Psoas muscle (tissue), 8 donors: ENCODE data around the gene LYZL6. TPM values are rescaled to one million over a fixed set of nuclear protein-coding genes. Genes with fewer than 3 reads are reported as not detected.

ENCODE experiments used
- ATAC-seq, 4 donors: fragments of 200-7000 bp; cut with Tn5 transposase; one replicate each; pipeline ENCODE4 v1.9.1; 2020; ENCODE audit warnings: moderate library complexity in 3 of 4, mild to moderate bottlenecking in 2 of 4
- DNase-seq, 2 donors: peaks; one replicate each; pipeline ENCODE4 v3.0.0-alpha.2; 2020
- H3K27ac ChIP-seq: fragments of 200-600 bp; one replicate; pipeline ENCODE4 v1.8.0; 2022
- H3K27me3 ChIP-seq, 3 donors: fragments of 200-600 bp in 1 of 3; one replicate each; pipeline versions ENCODE4 v1.6.1 to v1.8.0; 2013 to 2022; ENCODE audit warnings: low read length in 2 of 3, mild to moderate bottlenecking in 2 of 3, moderate library complexity in 1 of 3; ENCODE audit not compliant: insufficient read depth in 3 of 3
- H3K36me3 ChIP-seq, 2 donors: fragments of 200-600 bp in 1 of 2; one replicate each; pipeline versions ENCODE4 v1.6.1 to v1.8.0; 2013 to 2022; ENCODE audit warnings: low read depth in 1 of 2, mild to moderate bottlenecking in 1 of 2, moderate library complexity in 1 of 2; ENCODE audit not compliant: insufficient read depth in 1 of 2
- H3K4me1 ChIP-seq: fragments of 200-600 bp; one replicate; pipeline ENCODE4 v1.8.0; 2022
- H3K4me3 ChIP-seq: fragments of 200-600 bp; one replicate; pipeline ENCODE4 v1.8.0; 2022; ENCODE audit warnings: mild to moderate bottlenecking
- H3K9me3 ChIP-seq: fragments of 200-600 bp; one replicate; pipeline ENCODE4 v1.8.0; 2022
- CTCF ChIP-seq: fragments of 200-600 bp; IDR thresholded peaks from one replicate; pipeline ENCODE4 v1.8.0; 2022; ENCODE audit warnings: antibody characterized with exemption
- WGBS, 3 donors: extraction: QIAGEN DNeasy Blood & Tissue Kit; methylation state at CpG; one replicate each; pipeline versions ENCODE4 v1.1.6 to v1.1.7; 2013; 5-methylcytosine and 5-hydroxymethylcytosine counted together
- intact Hi-C, 2 donors: fragments of 100-400 bp; cut with DNase I; formaldehyde crosslinking; loops; one replicate each; pipeline versions ENCODE4 v1.11.0 to v1.14.2; 2022
- polyA plus RNA-seq, 3 donors: library from polyadenylated mRNA; stranded (reverse); fragments of 200-250 nt; gene quantifications; one replicate each; pipeline ENCODE4 v1.2.3, GENCODE V29; 2013
- total RNA-seq, 4 donors: library from RNA; stranded (reverse); fragmentation: NEBNext Ultra II Directional in 2 of 4; extraction: Animal tissue kit (Norgen Biotek cat#: 25700) in 2 of 4; gene quantifications; one replicate each; pipeline versions ENCODE4 v1.2.1 to v1.2.4, GENCODE V29; 2021 to 2023
- donor health status: healthy with polysubstance abuse.
- donor health status: DM: no; HTN: no; CAD: no; lungs with moderate emphysema.
- donor health status: Bipolar disorder and iron deficiency.
- donor health status: healthy.
- donor health status: DM: yes; HTN: yes; CAD: no.
- donor health status: DM: no; HTN: no; CAD: no.
- donor health status: DM: no; HTN: no; CAD: no.
- donor health status: DM: yes; HTN: yes; CAD: no.

LYZL6 gene
- total and polyA plus RNA-seq, 7 donors: not detected

- no peak for DNase-seq
These were observed 53.4 kb downstream of the LYZL6 start for GRCh38 chr17:35889818-35890773.

GRCh38 chr17:35889241-35889640 lies 54.3 kb downstream of the LYZL6 start:
- intact Hi-C loops: no loop called here
- Histone ChIP-seq H3K36me3 (no peaks in the 10 kb centered on the region), H3K9me3 (no peaks in the 10 kb centered on the region), H3K27me3 (no peaks in the 10 kb centered on the region), H3K27ac (no peak overlapping the region), H3K4me1 (no peaks in the 10 kb centered on the region), H3K4me3 (no peak overlapping the region)
- DNase-seq (no peak), ATAC-seq (no peak)
- WGBS, 3 donors: 82 to 89% (median 85%) methylated on average over 2 of the region's 2 CpGs
- no peak for TF ChIP-seq CTCF

More at GRCh38 chr17:35889818-35890773, 53.4 kb downstream of the LYZL6 start:
- H3K4me3 ChIP-seq: no peak overlapping the region
- no peaks in the 10 kb centered on the region for H3K9me3 ChIP-seq
- no peak overlapping the region for H3K27ac ChIP-seq
- H3K4me1 ChIP-seq: no peaks in the 10 kb centered on the region
- no peak for TF ChIP-seq CTCF
- no peaks in the 10 kb centered on the region for H3K27me3 ChIP-seq
- H3K36me3 ChIP-seq: no peaks in the 10 kb centered on the region
- 61 to 83% (median 75%) methylated on average over 2 of the region's 2 CpGs for WGBS, 3 donors
- ATAC-seq: no peak
- intact Hi-C loops: no loop called here

Other genes with a start within 250 kb of the LYZL6 start
- 10 to 100 TPM in 1 of 4 donors, 1 to 10 TPM in 3; 5.3 to 10.1 (median 6.9) TPM for gene RASL10B, start 212.1 kb downstream of the LYZL6 start, total RNA-seq
- gene RASL10B, start 212.1 kb downstream of the LYZL6 start, polyA plus RNA-seq: 10 to 100 TPM in 1 of 3 donors, 1 to 10 TPM in 2; 3.4 to 10.7 (median 6.6) TPM
- under 1 TPM in 3 of 4 donors, not detected in 1; 0.09 to 0.27 (median 0.10) TPM for gene GAS2L2, start 190.5 kb downstream of the LYZL6 start, total RNA-seq
- gene GAS2L2, start 190.5 kb downstream of the LYZL6 start, polyA plus RNA-seq: under 1 TPM; 0.04 to 0.19 (median 0.15) TPM
- gene C17orf50, start 182.8 kb downstream of the LYZL6 start, total RNA-seq: not detected
- under 1 TPM in 1 of 3 donors, not detected in 2; 0.08 TPM for gene C17orf50, start 182.8 kb downstream of the LYZL6 start, polyA plus RNA-seq
- gene MMP28, start 148.1 kb downstream of the LYZL6 start, total RNA-seq: 1 to 10 TPM in 1 of 4 donors, under 1 TPM in 3; 0.61 to 5.5 (median 0.70) TPM
- gene MMP28, start 148.1 kb downstream of the LYZL6 start, polyA plus RNA-seq: 1 to 10 TPM; 1.7 to 3.7 (median 2.1) TPM
- gene TAF15, start 134.2 kb downstream of the LYZL6 start, total RNA-seq: 100 to 1,000 TPM; 101 to 141 (median 125) TPM
- gene TAF15, start 134.2 kb downstream of the LYZL6 start, polyA plus RNA-seq: 100 to 1,000 TPM in 1 of 3 donors, 10 to 100 TPM in 2; 51.9 to 105 (median 65.2) TPM
- gene HEATR9, start 74.8 kb downstream of the LYZL6 start, total RNA-seq: not detected
- not detected for gene HEATR9, start 74.8 kb downstream of the LYZL6 start, polyA plus RNA-seq
- 1 to 10 TPM in 3 of 4 donors, under 1 TPM in 1; 0.77 to 2.6 (median 1.6) TPM for gene CCL5, start 63.4 kb downstream of the LYZL6 start, total RNA-seq
- under 1 TPM; 0.38 to 0.42 (median 0.39) TPM for gene CCL5, start 63.4 kb downstream of the LYZL6 start, polyA plus RNA-seq
- not detected for gene RDM1, start 12.9 kb downstream of the LYZL6 start, total RNA-seq
- gene RDM1, start 12.9 kb downstream of the LYZL6 start, polyA plus RNA-seq: not detected
- not detected for gene CCL16, start 37.8 kb upstream of the LYZL6 start, total RNA-seq
- gene CCL16, start 37.8 kb upstream of the LYZL6 start, polyA plus RNA-seq: under 1 TPM in 1 of 3 donors, not detected in 2; 0.04 TPM
- gene CCL14, start 43.0 kb upstream of the LYZL6 start, total RNA-seq: 10 to 100 TPM in 2 of 4 donors, 1 to 10 TPM in 2; 4.2 to 13.1 (median 9.6) TPM
- 10 to 100 TPM; 10.8 to 42.2 (median 19.9) TPM for gene CCL14, start 43.0 kb upstream of the LYZL6 start, polyA plus RNA-seq
- gene CCL15, start 57.8 kb upstream of the LYZL6 start, total RNA-seq: not detected
- not detected for gene CCL15, start 57.8 kb upstream of the LYZL6 start, polyA plus RNA-seq
- gene CCL23, start 74.3 kb upstream of the LYZL6 start, total RNA-seq: not detected
- gene CCL23, start 74.3 kb upstream of the LYZL6 start, polyA plus RNA-seq: under 1 TPM; 0.18 to 0.47 (median 0.38) TPM
- gene CCL18, start 120.6 kb upstream of the LYZL6 start, total RNA-seq: 10 to 100 TPM in 1 of 4 donors, under 1 TPM in 2, not detected in 1; 0.59 to 11.9 (median 0.77) TPM
- under 1 TPM in 2 of 3 donors, not detected in 1; 0.04 to 0.35 TPM for gene CCL18, start 120.6 kb upstream of the LYZL6 start, polyA plus RNA-seq
- gene CCL3, start 146.4 kb upstream of the LYZL6 start, total RNA-seq: 1 to 10 TPM in 1 of 4 donors, under 1 TPM in 2, not detected in 1; 0.25 to 3.6 (median 0.30) TPM
- gene CCL3, start 146.4 kb upstream of the LYZL6 start, polyA plus RNA-seq: under 1 TPM; 0.06 to 0.34 (median 0.22) TPM
- 1 to 10 TPM in 1 of 4 donors, under 1 TPM in 3; 0.41 to 2.2 (median 0.56) TPM for gene CCL4, start 160.1 kb upstream of the LYZL6 start, total RNA-seq
- gene CCL4, start 160.1 kb upstream of the LYZL6 start, polyA plus RNA-seq: under 1 TPM; 0.13 to 0.40 (median 0.20) TPM
- gene TBC1D3B, start 232.9 kb upstream of the LYZL6 start, total RNA-seq: 1 to 10 TPM; 1.3 to 5.6 (median 3.7) TPM
- 1 to 10 TPM; 1.3 to 2.0 (median 1.5) TPM for gene TBC1D3B, start 232.9 kb upstream of the LYZL6 start, polyA plus RNA-seq